Measurements from ENCODE around the gene MYH10. TPM values are rescaled to one million over a fixed set of nuclear protein-coding genes. Genes with fewer than 3 reads are reported as not detected.

Gene MYH10
- total RNA-seq, 1 donor from 2014 or later, result 3.4 TPM

DNA sequence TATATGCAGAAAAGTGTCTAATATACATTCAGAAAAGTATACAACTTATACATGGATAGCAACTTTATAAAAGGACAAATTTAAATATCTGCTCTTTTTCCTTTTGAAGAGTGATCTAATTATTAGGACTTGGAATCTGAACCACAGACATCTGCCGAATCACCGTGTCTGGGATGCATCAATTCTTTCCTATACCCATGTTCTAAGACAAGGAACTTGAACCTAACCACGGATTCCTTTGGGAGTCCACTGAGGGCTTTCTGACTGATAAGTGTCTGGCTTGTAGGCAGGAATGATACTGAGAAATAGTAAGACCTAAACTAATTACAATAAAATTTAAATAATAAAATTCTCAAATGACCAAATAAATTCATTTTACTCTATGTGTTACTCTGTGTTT is 140.7 kb downstream of the MYH10 start:
- no peaks in the 10 kb centered on the region for H3K4me1 Mint-ChIP-seq
- ChIA-PET CTCF (no interaction called here), POLR2A (no interaction called here)
- TF ChIP-seq, protein P1, sequence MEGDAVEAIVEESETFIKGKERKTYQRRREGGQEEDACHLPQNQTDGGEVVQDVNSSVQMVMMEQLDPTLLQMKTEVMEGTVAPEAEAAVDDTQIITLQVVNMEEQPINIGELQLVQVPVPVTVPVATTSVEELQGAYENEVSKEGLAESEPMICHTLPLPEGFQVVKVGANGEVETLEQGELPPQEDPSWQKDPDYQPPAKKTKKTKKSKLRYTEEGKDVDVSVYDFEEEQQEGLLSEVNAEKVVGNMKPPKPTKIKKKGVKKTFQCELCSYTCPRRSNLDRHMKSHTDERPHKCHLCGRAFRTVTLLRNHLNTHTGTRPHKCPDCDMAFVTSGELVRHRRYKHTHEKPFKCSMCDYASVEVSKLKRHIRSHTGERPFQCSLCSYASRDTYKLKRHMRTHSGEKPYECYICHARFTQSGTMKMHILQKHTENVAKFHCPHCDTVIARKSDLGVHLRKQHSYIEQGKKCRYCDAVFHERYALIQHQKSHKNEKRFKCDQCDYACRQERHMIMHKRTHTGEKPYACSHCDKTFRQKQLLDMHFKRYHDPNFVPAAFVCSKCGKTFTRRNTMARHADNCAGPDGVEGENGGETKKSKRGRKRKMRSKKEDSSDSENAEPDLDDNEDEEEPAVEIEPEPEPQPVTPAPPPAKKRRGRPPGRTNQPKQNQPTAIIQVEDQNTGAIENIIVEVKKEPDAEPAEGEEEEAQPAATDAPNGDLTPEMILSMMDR (IDR thresholded peaks at IDR 0.05), result no peak
- no peaks in the 10 kb centered on the region for H3K27me3 Mint-ChIP-seq
- DNase-seq (no peak), ATAC-seq (ENCODE audit: low read depth) (no peak)
- no peak overlapping the region for H3K4me3 Mint-ChIP-seq
- no peak overlapping the region for H3K27ac Mint-ChIP-seq
- intact Hi-C loops (cut with micrococcal nuclease), result no loop called here
- peaks cover under 1% of the 10 kb centered on the region for H3K9me3 Mint-ChIP-seq
- H3K36me3 Mint-ChIP-seq (ENCODE audit: low read depth), result peaks cover 23% of the 10 kb centered on the region

DNA sequence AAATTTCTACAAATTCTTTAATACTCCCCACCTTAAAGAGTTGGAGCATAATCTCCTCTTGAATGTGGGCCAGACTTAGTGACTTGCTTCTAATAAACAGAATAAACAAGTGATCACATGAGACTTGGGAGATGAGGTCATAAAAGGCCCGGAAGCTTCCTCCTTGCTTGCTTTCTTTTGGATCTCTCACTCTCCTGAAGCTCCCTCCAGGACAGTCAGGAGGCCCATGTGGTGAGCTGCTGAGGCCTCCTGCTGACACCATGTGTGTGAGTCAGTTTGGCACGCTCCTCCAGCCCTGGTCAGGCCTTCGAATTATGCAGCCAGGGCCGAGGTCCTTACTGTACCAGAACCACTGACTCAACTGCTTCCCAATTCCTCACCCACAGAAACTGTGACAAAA is 141.6 kb downstream of the MYH10 start:
- H3K27ac Mint-ChIP-seq, result no peak overlapping the region
- CTCF ChIA-PET, result no interaction called here
- ATAC-seq (ENCODE audit: low read depth), result no peak
- H3K27me3 Mint-ChIP-seq, result no peaks in the 10 kb centered on the region
- TF ChIP-seq, protein P1 (IDR thresholded peaks at IDR 0.05), result no peak
- H3K4me1 Mint-ChIP-seq, result no peaks in the 10 kb centered on the region
- DNase-seq, result no peak
- intact Hi-C loops (cut with micrococcal nuclease), result no loop called here
- H3K4me3 Mint-ChIP-seq, result no peak overlapping the region
- peaks cover 28% of the 10 kb centered on the region for H3K36me3 Mint-ChIP-seq (ENCODE audit: low read depth)
- POLR2A ChIA-PET, result no interaction called here
- H3K9me3 Mint-ChIP-seq, result peaks cover 6% of the 10 kb centered on the region

DNA sequence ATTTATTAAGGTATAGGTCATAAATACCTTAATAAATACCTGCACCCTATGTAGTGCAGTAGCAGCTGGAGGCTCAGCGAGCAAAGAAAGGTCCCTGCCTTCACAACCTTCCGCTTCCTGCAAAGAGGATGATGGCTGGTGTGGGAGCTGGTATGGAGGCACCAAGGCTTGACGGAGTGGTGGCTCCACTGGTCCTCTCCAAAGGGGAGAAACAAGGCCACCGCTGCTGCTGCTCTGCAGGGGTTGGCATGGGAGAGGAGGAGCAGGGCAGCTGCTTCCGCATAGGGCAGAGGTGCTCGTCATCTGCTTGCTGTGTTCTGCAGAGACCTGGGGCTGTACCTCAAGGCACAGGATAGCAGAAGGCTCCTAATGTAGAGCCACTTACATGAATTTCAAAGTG is 142.0 kb downstream of the MYH10 start:
- H3K27ac Mint-ChIP-seq, result no peak overlapping the region
- no peaks in the 10 kb centered on the region for H3K4me1 Mint-ChIP-seq
- intact Hi-C loops (cut with micrococcal nuclease), result no loop called here
- DNase-seq (no peak), ATAC-seq (ENCODE audit: low read depth) (no peak)
- peaks cover 31% of the 10 kb centered on the region for H3K36me3 Mint-ChIP-seq (ENCODE audit: low read depth)
- peaks cover 8% of the 10 kb centered on the region for H3K9me3 Mint-ChIP-seq
- CTCF ChIA-PET, result no interaction called here
- H3K4me3 Mint-ChIP-seq, result no peak overlapping the region
- POLR2A ChIA-PET, result no interaction called here
- TF ChIP-seq, protein P1 (IDR thresholded peaks at IDR 0.05), result no peak
- no peaks in the 10 kb centered on the region for H3K27me3 Mint-ChIP-seq

DNA sequence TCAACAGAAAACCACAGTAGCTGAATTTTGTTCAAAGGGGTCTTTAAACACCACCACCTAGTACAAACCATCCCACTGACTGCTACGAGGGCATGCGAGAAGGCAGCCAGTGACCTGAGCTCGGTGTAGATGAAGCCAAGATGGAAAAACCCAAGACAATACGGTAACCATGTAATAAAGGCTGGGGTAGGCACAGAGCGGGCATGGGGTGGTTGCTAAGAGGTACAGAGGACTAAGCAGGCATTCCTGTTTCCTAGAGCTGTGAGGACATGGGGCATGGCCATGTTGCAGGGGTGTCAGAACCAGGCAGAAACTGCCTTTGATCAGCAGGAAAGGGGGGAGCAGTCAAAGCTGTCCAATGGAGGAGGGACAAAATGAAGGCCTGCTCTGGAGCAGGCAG is 142.8 kb downstream of the MYH10 start:
- peaks cover 12% of the 10 kb centered on the region for H3K9me3 Mint-ChIP-seq
- TF ChIP-seq, protein P1 (IDR thresholded peaks at IDR 0.05), result no peak
- DNase-seq (no peak), ATAC-seq (ENCODE audit: low read depth) (no peak)
- ChIA-PET CTCF (no interaction called here), POLR2A (no interaction called here)
- no peak overlapping the region for H3K27ac Mint-ChIP-seq
- H3K4me3 Mint-ChIP-seq, result no peak overlapping the region
- intact Hi-C loops (cut with micrococcal nuclease), result no loop called here
- H3K4me1 Mint-ChIP-seq, result no peaks in the 10 kb centered on the region
- H3K36me3 Mint-ChIP-seq (ENCODE audit: low read depth), result peaks cover 38% of the 10 kb centered on the region
- H3K27me3 Mint-ChIP-seq, result no peaks in the 10 kb centered on the region

DNA sequence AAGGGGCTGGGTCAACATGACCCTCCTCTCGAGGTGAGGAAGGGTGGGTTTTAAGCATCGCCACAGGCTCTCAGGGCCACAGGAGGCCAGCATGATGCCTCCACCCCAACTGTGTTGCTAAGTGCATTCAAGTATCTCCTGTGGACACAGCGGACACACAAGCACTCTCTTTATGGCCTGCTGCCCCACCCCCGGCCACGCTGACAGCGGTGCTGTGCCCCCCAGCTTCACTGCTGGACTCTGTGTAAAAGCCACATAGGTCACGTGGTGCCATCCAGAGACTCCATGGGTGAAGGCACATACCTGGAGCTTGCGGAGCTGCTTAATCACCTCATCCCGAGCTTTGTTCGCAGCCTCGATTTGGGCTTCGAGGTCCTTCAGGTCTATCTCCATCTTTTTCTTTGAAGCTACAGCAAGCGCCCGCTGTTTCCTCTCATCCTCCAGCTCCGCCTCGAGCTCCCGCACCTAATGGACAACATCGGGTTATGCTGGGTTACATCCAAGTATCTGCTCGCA is 143.3 kb downstream of the MYH10 start:
- TF ChIP-seq, protein P1 (IDR thresholded peaks at IDR 0.05), result no peak
- Mint-ChIP-seq H3K27ac (no peak overlapping the region), H3K36me3 (ENCODE audit: low read depth) (peaks cover 43% of the 10 kb centered on the region), H3K4me1 (no peaks in the 10 kb centered on the region), H3K4me3 (no peak overlapping the region), H3K9me3 (peaks cover 12% of the 10 kb centered on the region), H3K27me3 (no peaks in the 10 kb centered on the region)
- CTCF ChIA-PET, result no interaction called here
- POLR2A ChIA-PET, result no interaction called here
- intact Hi-C loops (cut with micrococcal nuclease), result no loop called here
- no peak for DNase-seq
- no peak for ATAC-seq (ENCODE audit: low read depth)
